ENCODE measurements around the gene ATP2A3. TPM values are rescaled to one million over a fixed set of nuclear protein-coding genes. Genes with fewer than 3 reads are reported as not detected.

Gene ATP2A3
- total and polyA plus RNA-seq, 2 donors (not counting 3 experiments of a cell fraction or from before 2014, with no cell fraction given), result 0.37 to 0.55 TPM

DNA sequence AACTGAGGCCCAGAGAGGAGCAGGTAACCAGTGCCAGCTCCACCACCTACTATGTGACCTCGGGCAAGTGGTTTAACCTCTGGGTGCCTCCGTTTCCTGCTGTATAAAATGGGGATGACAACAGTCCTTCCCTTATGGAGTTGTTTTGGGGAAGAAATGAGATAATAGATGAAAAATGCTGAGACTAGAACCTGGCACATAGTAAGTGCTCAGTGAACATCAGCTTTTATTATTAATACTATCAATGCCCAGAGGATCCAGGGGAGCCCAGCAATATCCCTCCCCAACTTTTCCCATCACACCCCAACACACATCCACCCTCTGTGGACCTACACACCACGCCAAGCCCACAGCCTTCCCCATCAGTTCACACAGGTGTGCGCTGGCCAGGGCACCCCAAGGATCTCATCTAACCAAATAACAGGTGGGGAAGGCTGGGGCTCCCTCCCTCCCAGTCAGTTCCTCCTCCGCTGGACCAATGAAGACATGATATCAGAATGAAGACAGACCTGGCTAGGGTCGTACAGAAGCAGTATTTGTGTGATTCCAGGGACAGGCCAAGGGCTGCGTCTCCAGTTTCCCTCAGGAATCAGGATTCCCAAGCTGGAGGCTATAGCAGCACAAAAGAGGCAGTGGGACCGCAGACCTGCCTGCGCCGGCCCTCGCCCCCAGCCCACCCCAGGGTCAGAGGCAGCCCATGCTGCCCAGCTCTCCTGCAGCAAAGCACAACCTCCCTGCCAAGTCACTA, 1.8 kb downstream of the ATP2A3 start:
- no peaks in the 10 kb centered on the region for H3K9me3 ChIP-seq (replicated peaks; ENCODE audit: control insufficient read depth, insufficient read depth, low read length)
- CTCF ChIA-PET, result interaction anchor here (1.4 kb wide), 2 partner anchors 27 to 49 kb away, joined by 4 to 6 read pairs; no protein-coding TSS in a partner anchor
- no peaks in the 10 kb centered on the region for H3K79me2 ChIP-seq (ENCODE audit: control insufficient read depth, insufficient read depth, low read length)
- DNase-seq (ENCODE audit: low read depth, low spot score), result no peak
- H3K4me1 ChIP-seq (ENCODE audit: control insufficient read depth, extremely low read depth, insufficient read depth, low read length), result peaks cover 8% of the 10 kb centered on the region
- no peak overlapping the region for H3K4me3 ChIP-seq (replicated peaks in 1 of 3; ENCODE audit: insufficient read depth in 1 of 3, low read depth in 1 of 3, low read length in 3 of 3)
- H3K4me2 ChIP-seq (ENCODE audit: insufficient read depth, low read length), result no peak overlapping the region
- H4K20me1 ChIP-seq (replicated peaks; ENCODE audit: control insufficient read depth, extremely low read depth, insufficient read depth, low read length), result no peaks in the 10 kb centered on the region
- no peaks in the 10 kb centered on the region for H3K36me3 ChIP-seq (ENCODE audit: control insufficient read depth in 2 of 2, extremely low read depth in 1 of 2, insufficient read depth in 2 of 2, low read length in 2 of 2)
- intact Hi-C loops (cut with micrococcal nuclease) (no loop called here), dilution Hi-C loops (cut with MboI; ENCODE audit: extremely low pct_ligation_motif_present, low sequenced_read_pairs) (no loop called here)
- H2AFZ ChIP-seq (ENCODE audit: low read depth, low read length), result no peak overlapping the region
- H3K9me1 ChIP-seq (replicated peaks; ENCODE audit: control insufficient read depth, extremely low read depth, insufficient read depth, low read length), result no peaks in the 10 kb centered on the region
- H3K9ac ChIP-seq (replicated peaks; ENCODE audit: extremely low read depth, insufficient read depth, low read length), result no peak overlapping the region
- no peak overlapping the region for H3K27ac ChIP-seq (ENCODE audit: insufficient read depth, low read depth, low read length)
- H3K27me3 ChIP-seq (ENCODE audit: control insufficient read depth in 2 of 2, insufficient read depth in 2 of 2, low read length in 2 of 2), result peaks cover 20 to 27% of the 10 kb centered on the region in 2 experiments
- no peak for FAIRE-seq
- BruUV-seq (replicated peaks), result no TSS peak
- POLR2A ChIA-PET, result no interaction called here
- TF ChIP-seq EZH2 (IDR thresholded peaks at IDR 0.05; ENCODE audit: borderline replicate concordance, low read depth, low read length, severe bottlenecking), result no peak
- TF ChIP-seq GATA2 (IDR thresholded peaks at IDR 0.05; ENCODE audit: insufficient read depth, insufficient read length, low read depth, low read length), result no peak
- no peak for TF ChIP-seq JUN (IDR thresholded peaks at IDR 0.05; ENCODE audit: borderline replicate concordance, insufficient read depth, insufficient read length, low read depth)
- TF ChIP-seq POLR2A (IDR thresholded peaks at IDR 0.05; ENCODE audit: low read depth, low read length), result no peak
- no peak for TF ChIP-seq MYC (IDR thresholded peaks at IDR 0.05; ENCODE audit: low read depth, low read length)
- TF ChIP-seq, protein P1, sequence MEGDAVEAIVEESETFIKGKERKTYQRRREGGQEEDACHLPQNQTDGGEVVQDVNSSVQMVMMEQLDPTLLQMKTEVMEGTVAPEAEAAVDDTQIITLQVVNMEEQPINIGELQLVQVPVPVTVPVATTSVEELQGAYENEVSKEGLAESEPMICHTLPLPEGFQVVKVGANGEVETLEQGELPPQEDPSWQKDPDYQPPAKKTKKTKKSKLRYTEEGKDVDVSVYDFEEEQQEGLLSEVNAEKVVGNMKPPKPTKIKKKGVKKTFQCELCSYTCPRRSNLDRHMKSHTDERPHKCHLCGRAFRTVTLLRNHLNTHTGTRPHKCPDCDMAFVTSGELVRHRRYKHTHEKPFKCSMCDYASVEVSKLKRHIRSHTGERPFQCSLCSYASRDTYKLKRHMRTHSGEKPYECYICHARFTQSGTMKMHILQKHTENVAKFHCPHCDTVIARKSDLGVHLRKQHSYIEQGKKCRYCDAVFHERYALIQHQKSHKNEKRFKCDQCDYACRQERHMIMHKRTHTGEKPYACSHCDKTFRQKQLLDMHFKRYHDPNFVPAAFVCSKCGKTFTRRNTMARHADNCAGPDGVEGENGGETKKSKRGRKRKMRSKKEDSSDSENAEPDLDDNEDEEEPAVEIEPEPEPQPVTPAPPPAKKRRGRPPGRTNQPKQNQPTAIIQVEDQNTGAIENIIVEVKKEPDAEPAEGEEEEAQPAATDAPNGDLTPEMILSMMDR (IDR thresholded peaks at IDR 0.05; ENCODE audit: extremely low read depth in 1 of 2, insufficient read depth in 1 of 2, low read depth in 1 of 2, low read length in 2 of 2), result no peak
- TF ChIP-seq FOS (IDR thresholded peaks at IDR 0.05; ENCODE audit: borderline replicate concordance, insufficient read depth, low read length), result no peak
